ENCODE data around the gene DLAT. TPM values are rescaled to one million over a fixed set of nuclear protein-coding genes. Genes with fewer than 3 reads are reported as not detected.
"Not testable (repeated sequence)": the region's sequence is repeated elsewhere in the genome, so short reads cannot be mapped to it uniquely, and the experiment has no call there.

Gene DLAT
- total RNA-seq, 2 donors from 2014 or later = 15.6 to 15.9 TPM

DNA sequence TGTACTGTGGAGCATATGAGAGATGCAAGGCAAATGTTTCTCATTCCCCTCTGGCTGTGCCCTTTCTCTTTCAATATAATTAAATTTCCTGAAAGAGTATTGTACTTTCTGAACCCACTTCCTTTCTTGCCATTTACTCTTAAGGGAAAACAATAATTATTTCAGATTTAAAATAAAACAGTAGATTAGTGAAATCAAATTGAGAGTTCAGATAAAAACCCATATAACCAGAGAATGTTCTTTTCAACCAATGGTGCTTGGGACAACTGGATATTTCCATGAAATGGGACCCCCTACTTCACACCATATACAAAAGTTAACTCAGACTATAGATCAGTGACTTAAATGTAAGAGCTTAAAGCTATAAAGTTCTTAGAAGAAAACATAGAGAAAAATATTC lies 26.1 kb upstream of the DLAT start:
- ATAC-seq (ENCODE audit: insufficient number of reproducible peaks, low FRiP score, low read depth) (no peak), DNase-seq (ENCODE audit: low spot score) (no peak)
- TF ChIP-seq, protein P1, sequence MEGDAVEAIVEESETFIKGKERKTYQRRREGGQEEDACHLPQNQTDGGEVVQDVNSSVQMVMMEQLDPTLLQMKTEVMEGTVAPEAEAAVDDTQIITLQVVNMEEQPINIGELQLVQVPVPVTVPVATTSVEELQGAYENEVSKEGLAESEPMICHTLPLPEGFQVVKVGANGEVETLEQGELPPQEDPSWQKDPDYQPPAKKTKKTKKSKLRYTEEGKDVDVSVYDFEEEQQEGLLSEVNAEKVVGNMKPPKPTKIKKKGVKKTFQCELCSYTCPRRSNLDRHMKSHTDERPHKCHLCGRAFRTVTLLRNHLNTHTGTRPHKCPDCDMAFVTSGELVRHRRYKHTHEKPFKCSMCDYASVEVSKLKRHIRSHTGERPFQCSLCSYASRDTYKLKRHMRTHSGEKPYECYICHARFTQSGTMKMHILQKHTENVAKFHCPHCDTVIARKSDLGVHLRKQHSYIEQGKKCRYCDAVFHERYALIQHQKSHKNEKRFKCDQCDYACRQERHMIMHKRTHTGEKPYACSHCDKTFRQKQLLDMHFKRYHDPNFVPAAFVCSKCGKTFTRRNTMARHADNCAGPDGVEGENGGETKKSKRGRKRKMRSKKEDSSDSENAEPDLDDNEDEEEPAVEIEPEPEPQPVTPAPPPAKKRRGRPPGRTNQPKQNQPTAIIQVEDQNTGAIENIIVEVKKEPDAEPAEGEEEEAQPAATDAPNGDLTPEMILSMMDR (IDR thresholded peaks at IDR 0.05) = no peak
- Histone ChIP-seq H3K4me1 (ENCODE audit: control insufficient read depth in 1 of 2, low read depth in 2 of 2) (no peaks in the 10 kb centered on the region), H3K27me3 (replicated peaks; ENCODE audit: insufficient read depth) (no peaks in the 10 kb centered on the region), H3K27ac (no peak overlapping the region), H3K4me3 (no peak overlapping the region), H3K36me3 (peaks cover 51% of the 10 kb centered on the region), H3K9me3 (no peaks in the 10 kb centered on the region)

DNA sequence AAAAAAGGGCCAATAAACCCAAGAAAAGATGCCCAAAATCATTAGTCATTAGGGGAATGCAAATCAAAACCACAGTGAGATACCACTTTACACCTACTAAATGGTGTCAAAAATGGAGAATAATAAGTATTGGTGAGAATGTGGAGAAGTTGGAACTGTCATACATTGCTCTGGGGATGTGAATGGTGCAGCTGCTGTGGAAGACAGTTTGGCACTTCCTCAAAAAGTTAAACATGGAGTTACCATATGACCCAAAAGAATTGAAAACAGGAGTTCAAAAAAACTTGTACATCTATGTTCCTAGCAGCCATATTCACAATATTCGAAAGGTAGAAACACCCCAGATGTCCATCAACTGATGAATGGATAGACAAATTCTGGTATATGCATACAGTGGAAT lies 24.5 kb upstream of the DLAT start:
- Histone ChIP-seq H3K4me1 (ENCODE audit: control insufficient read depth in 1 of 2, low read depth in 2 of 2) (no peaks in the 10 kb centered on the region), H3K4me3 (no peak overlapping the region), H3K9me3 (no peaks in the 10 kb centered on the region), H3K27me3 (replicated peaks; ENCODE audit: insufficient read depth) (no peaks in the 10 kb centered on the region), H3K36me3 (peaks cover 51% of the 10 kb centered on the region), H3K27ac (no peak overlapping the region)
- DNase-seq (ENCODE audit: low spot score) (no peak), ATAC-seq (ENCODE audit: insufficient number of reproducible peaks, low FRiP score, low read depth) (no peak)
- TF ChIP-seq, protein P1 (IDR thresholded peaks at IDR 0.05) = no peak

DNA sequence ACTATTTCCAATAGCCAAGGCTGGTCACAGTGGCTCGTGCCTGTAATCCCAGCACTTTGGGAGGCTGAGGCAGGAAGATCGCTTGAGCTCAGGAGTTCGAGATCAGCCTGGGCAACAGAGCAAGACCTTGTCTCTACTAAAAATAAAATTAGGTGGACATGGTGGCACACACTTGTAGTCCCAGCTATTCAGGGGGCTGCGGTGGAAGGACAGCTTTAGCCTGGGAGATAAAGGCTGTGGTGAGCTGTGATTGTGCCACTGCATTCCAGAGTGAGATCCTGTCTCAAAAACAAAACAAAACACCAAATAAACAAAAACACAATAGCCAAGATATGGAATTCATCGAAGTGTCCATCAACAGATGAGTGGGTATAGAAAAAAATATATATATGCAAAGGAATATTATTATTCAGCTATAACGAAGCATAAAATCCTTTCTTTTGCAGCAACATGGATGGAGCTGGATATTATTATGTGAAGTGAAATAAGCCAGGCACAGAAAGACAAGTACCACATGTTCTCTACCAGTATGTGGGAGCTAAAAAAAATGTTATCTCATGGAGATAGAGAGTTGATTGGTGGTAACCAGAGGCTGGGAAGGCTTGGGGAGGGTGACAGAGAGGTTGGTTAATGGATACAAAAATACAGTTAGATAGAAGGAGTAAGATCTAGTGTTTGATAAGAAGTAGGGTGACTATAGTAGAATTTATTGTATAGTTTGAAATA lies 22.6 kb upstream of the DLAT start:
- no peak for DNase-seq (ENCODE audit: low spot score)
- H3K9me3 ChIP-seq = no peaks in the 10 kb centered on the region
- no peak for ATAC-seq (ENCODE audit: insufficient number of reproducible peaks, low FRiP score, low read depth)
- TF ChIP-seq, protein P1 (IDR thresholded peaks at IDR 0.05) = no peak
- H3K4me1 ChIP-seq (ENCODE audit: control insufficient read depth in 1 of 2, low read depth in 2 of 2) = no peaks in the 10 kb centered on the region
- H3K27ac ChIP-seq = no peak overlapping the region
- no peaks in the 10 kb centered on the region for H3K27me3 ChIP-seq (replicated peaks; ENCODE audit: insufficient read depth)
- no peak overlapping the region for H3K4me3 ChIP-seq
- peaks cover 41% of the 10 kb centered on the region for H3K36me3 ChIP-seq

DNA sequence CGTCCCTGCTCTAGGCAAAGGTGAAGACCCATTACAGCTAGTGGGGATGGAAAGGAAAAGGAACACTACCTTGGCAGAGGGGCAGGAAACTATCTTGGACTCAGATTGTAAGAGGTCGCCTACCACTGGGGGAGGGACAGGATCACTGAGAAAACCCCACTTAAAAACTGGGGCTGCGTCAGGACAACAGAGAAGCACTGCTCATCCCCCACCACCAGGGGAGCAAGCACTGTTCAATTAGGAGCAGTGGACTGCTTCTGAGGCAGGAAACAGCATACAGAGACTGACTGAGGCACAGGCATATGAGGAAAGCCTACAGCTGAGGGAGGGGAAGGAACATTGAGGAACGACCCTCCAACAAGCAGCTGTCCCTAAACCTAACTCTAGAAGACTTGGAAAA lies 20.8 kb upstream of the DLAT start:
- no peaks in the 10 kb centered on the region for H3K4me1 ChIP-seq (ENCODE audit: control insufficient read depth in 1 of 2, low read depth in 2 of 2)
- no peak overlapping the region for H3K4me3 ChIP-seq
- no peak overlapping the region for H3K27ac ChIP-seq
- peaks cover 30% of the 10 kb centered on the region for H3K36me3 ChIP-seq
- DNase-seq (ENCODE audit: low spot score) = no peak
- no peaks in the 10 kb centered on the region for H3K9me3 ChIP-seq
- no peak for ATAC-seq (ENCODE audit: insufficient number of reproducible peaks, low FRiP score, low read depth)
- TF ChIP-seq, protein P1 (IDR thresholded peaks at IDR 0.05) = no peak
- H3K27me3 ChIP-seq (replicated peaks; ENCODE audit: insufficient read depth) = no peaks in the 10 kb centered on the region

DNA sequence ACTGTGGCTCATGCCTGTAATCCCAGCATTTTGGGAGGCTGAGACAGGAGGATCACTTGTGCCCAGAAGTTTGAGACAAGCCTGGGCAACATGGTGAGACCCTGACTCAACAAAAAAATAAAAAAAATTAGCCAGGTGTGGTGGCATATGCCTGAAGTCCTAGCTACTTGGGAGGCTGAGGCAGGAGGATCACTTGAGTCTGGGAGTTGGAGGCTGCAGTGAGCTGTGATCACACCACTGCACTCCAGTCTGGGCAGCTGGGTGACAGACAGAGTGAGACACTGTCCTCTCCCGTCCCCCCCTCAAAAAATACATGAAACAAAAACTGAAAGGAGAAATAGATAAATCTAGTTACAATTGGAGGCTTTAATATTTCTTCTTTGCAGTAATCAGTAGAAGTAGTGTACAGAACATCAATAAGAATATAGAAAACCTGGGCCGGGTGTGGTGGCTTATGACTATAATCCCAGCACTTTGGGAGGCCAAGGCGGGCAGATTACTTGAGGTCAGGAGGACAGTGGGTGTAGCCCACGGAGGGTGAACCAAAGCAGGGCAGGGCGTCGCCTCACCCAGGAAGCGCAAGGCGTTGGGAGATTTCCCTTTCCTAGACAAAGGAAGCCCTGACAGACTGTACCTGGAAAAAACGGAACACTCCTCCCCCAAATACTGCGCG lies 19.6 kb upstream of the DLAT start:
- Histone ChIP-seq H3K4me1 (ENCODE audit: control insufficient read depth in 1 of 2, low read depth in 2 of 2) (no peaks in the 10 kb centered on the region), H3K9me3 (no peaks in the 10 kb centered on the region), H3K27me3 (replicated peaks; ENCODE audit: insufficient read depth) (no peaks in the 10 kb centered on the region), H3K36me3 (peaks cover 20% of the 10 kb centered on the region), H3K4me3 (no peak overlapping the region), H3K27ac (no peak overlapping the region)
- no peak for DNase-seq (ENCODE audit: low spot score)
- TF ChIP-seq, protein P1 (IDR thresholded peaks at IDR 0.05) = no peak
- ATAC-seq (ENCODE audit: insufficient number of reproducible peaks, low FRiP score, low read depth) = no peak

DNA sequence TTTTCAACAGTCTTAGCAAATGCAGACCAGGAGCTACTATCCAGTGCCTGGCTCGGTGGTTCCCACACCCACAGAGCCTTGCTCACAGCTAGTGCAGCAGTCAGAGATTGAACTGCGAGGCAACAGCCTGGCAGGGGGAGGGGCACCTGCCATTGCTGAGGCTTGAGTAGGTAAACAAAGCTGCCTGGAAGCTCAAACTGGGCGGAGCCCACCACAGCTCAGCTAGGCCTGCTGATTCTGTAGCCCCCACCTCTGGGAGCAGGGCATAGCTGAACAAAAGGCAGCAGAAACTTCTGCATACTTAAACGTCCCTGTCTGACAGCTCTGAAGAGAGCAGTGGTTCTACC lies 19.1 kb upstream of the DLAT start:
- not testable (repeated sequence) for H3K9me3 ChIP-seq; DNase-seq (ENCODE audit: low spot score); H3K4me1 ChIP-seq (ENCODE audit: control insufficient read depth in 1 of 2, low read depth in 2 of 2); H3K27ac ChIP-seq; H3K4me3 ChIP-seq; ATAC-seq (ENCODE audit: insufficient number of reproducible peaks, low FRiP score, low read depth); H3K27me3 ChIP-seq (replicated peaks; ENCODE audit: insufficient read depth)
- peaks cover 18% of the 10 kb centered on the region for H3K36me3 ChIP-seq

DNA sequence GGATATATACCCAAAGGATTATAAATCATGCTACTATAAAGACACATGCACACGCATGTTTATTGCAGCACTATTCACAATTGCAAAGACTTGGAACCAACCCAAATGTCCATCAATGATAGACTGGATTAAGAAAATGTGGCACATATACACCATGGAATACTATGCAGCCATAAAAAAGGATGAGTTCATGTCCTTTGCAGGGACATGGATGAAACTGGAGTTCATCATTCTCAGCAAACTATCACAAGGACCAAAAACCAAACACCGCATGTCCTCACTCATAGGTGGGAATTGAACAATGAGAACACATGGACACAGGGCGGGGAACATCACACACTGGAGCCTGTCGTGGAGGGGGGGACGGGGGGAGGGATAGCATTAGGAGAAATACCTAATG lies 13.8 kb upstream of the DLAT start:
- ATAC-seq (ENCODE audit: insufficient number of reproducible peaks, low FRiP score, low read depth); H3K4me1 ChIP-seq (ENCODE audit: control insufficient read depth in 1 of 2, low read depth in 2 of 2); DNase-seq (ENCODE audit: low spot score); H3K27me3 ChIP-seq (replicated peaks; ENCODE audit: insufficient read depth); H3K9me3 ChIP-seq; H3K27ac ChIP-seq; H3K36me3 ChIP-seq; H3K4me3 ChIP-seq: not testable (repeated sequence)
